NOMO-1 treated with DMSO at 0.1 percent for 48 hours (cell line): Measurements from ENCODE around the gene TMEM94.

ENCODE experiments used
- DNase-seq: peaks from one replicate; lab custom pipeline; 2025; ENCODE audit not compliant: unreplicated experiment; lab: John Stamatoyannopoulos, UW

The TMEM94 gene

GRCh38 chr17:75494326-75494877 is 38.0 kb downstream of the TMEM94 start:
- no peak for DNase-seq

GRCh38 chr17:75496005-75496404 is 39.6 kb downstream of the TMEM94 start:
- DNase-seq, result no peak

- DNase-seq, result no peak
Observed at GRCh38 chr17:75498039-75498725, 41.7 kb downstream of the TMEM94 start.

GRCh38 chr17:75498726-75499213 is 42.3 kb downstream of the TMEM94 start:
- no peak for DNase-seq

GRCh38 chr17:75499313-75500022 is 43.0 kb downstream of the TMEM94 start:
- DNase-seq, result no peak

- DNase-seq, result no peak
Observed at GRCh38 chr17:75500419-75501216, 44.2 kb downstream of the TMEM94 start.

GRCh38 chr17:75501378-75502071 is 45.1 kb downstream of the TMEM94 start:
- DNase-seq, result no peak

GRCh38 chr17:75502072-75502720 is 45.8 kb downstream of the TMEM94 start:
- no peak for DNase-seq

GRCh38 chr17:75502721-75503329 is 46.4 kb downstream of the TMEM94 start:
- DNase-seq, result no peak

- no peak for DNase-seq
Observed at GRCh38 chr17:75503337-75503950, 47.0 kb downstream of the TMEM94 start.

- no peak for DNase-seq
Observed at GRCh38 chr17:75503976-75504346, 47.5 kb downstream of the TMEM94 start.

GRCh38 chr17:75504347-75505151 is 48.1 kb downstream of the TMEM94 start:
- DNase-seq, result peak; percentile 57

- no peak for DNase-seq
Observed at GRCh38 chr17:75505152-75505409, 48.6 kb downstream of the TMEM94 start.

- no peak for DNase-seq
Observed at GRCh38 chr17:75505640-75506039, 49.2 kb downstream of the TMEM94 start.

GRCh38 chr17:75506134-75506533 is 49.7 kb downstream of the TMEM94 start:
- no peak for DNase-seq

GRCh38 chr17:75506888-75507287 is 50.5 kb downstream of the TMEM94 start:
- DNase-seq, result no peak

- DNase-seq, result no peak
Observed at GRCh38 chr17:75507733-75508719, 51.6 kb downstream of the TMEM94 start.

- DNase-seq, result no peak
Observed at GRCh38 chr17:75508931-75509361, 52.5 kb downstream of the TMEM94 start.
